T-helper 1 cell treated with Interleukin-12 subunit alpha and Interleukin-12 subunit beta and Interleukin-4 antibody, amounts not matched to agents 30 ng/mL and 1 ng/mL, for 36 hours (primary cell): ENCODE results near the gene UFSP1. TPM values are rescaled to one million over a fixed set of nuclear protein-coding genes. Genes with fewer than 3 reads are reported as not detected.

ENCODE experiments used
- intact Hi-C: fragments of 100-400 bp; cut with micrococcal nuclease; formaldehyde crosslinking; loops from one replicate; pipeline ENCODE4 v1.15.1; 2024
- total RNA-seq: library from RNA; stranded (reverse); gene quantifications from 2 replicates; pipeline ENCODE4 v1.2.3, GENCODE V29; 2022

Gene UFSP1
- total RNA-seq, 1 donor from 2014 or later = 3.3 TPM

GRCh38 chr7:100882785-100883526 lies 6.6 kb downstream of the UFSP1 start:
- intact Hi-C loops = no loop called here

- intact Hi-C loops = no loop called here
Observed at GRCh38 chr7:100882201-100882600, 7.3 kb downstream of the UFSP1 start.

GRCh38 chr7:100881136-100881535 lies 8.4 kb downstream of the UFSP1 start:
- intact Hi-C loops = no loop called here

GRCh38 chr7:100880645-100881044 lies 8.9 kb downstream of the UFSP1 start:
- intact Hi-C loops = no loop called here

- intact Hi-C loops = loop anchor here (5.0 kb wide), 2 partner anchors 962 to 1262 kb away; partner anchors contain the start of genes TRIM4 and ZSCAN25
Observed at GRCh38 chr7:100879685-100880261, 9.7 kb downstream of the UFSP1 start.

GRCh38 chr7:100878685-100879084 lies 10.8 kb downstream of the UFSP1 start:
- intact Hi-C loops = loop anchor here (5.0 kb wide), 2 partner anchors 961 to 1261 kb away; partner anchors contain the start of genes TRIM4 and ZSCAN25

- intact Hi-C loops = loop anchor here (5.0 kb wide), 2 partner anchors 961 to 1261 kb away; partner anchors contain the start of genes TRIM4 and ZSCAN25
Observed at GRCh38 chr7:100878013-100878412, 11.5 kb downstream of the UFSP1 start.

- intact Hi-C loops = loop anchor here (1.0 to 5.0 kb wide), 8 partner anchors 14 to 1258 kb away; partner anchors contain the start of genes FBXO24, LRCH4, MEPCE and PLOD3
Observed at GRCh38 chr7:100875356-100875751, 14.2 kb downstream of the UFSP1 start.

GRCh38 chr7:100874577-100875355 lies 14.7 kb downstream of the UFSP1 start, which contains the start of gene SRRT:
Gene SRRT (plus strand): TSS chr7:100875103. CDS start chr7:100875591, 488 bp downstream.
- intact Hi-C loops = loop anchor here (1.0 to 5.0 kb wide), 8 partner anchors 15 to 1257 kb away; partner anchors contain the start of genes FBXO24, LRCH4, MEPCE and PLOD3

GRCh38 chr7:100874300-100874576 lies 15.3 kb downstream of the UFSP1 start:
- intact Hi-C loops = no loop called here

- intact Hi-C loops = no loop called here
Observed at GRCh38 chr7:100873599-100874299, 15.8 kb downstream of the UFSP1 start.

- intact Hi-C loops = loop anchor here (1.0 kb wide), 1 partner anchor 16 kb away; the partner anchor contains the start of gene SLC12A9
Observed at GRCh38 chr7:100867776-100868485, 21.6 kb downstream of the UFSP1 start.

GRCh38 chr7:100867040-100867775 lies 22.3 kb downstream of the UFSP1 start, which contains the start of gene TRIP6:
Gene TRIP6 (plus strand): TSS chr7:100867387. CDS start chr7:100867498, 111 bp downstream.
- intact Hi-C loops = loop anchor here (1.0 kb wide), 1 partner anchor 15 kb away; the partner anchor contains the start of gene SLC12A9

GRCh38 chr7:100866729-100867039 lies 22.8 kb downstream of the UFSP1 start:
- intact Hi-C loops = loop anchor here (1.0 kb wide), 1 partner anchor 14 kb away; the partner anchor contains the start of gene SLC12A9

- intact Hi-C loops = no loop called here
Observed at GRCh38 chr7:100865938-100866728, 23.4 kb downstream of the UFSP1 start.

GRCh38 chr7:100865372-100865911 lies 24.1 kb downstream of the UFSP1 start:
- intact Hi-C loops = no loop called here

- intact Hi-C loops = no loop called here
Observed at GRCh38 chr7:100864263-100864845, 25.2 kb downstream of the UFSP1 start.

GRCh38 chr7:100863406-100863950 lies 26.0 kb downstream of the UFSP1 start:
- intact Hi-C loops = no loop called here
